PC-9 (cell line): Measurements from ENCODE around the gene TMEM135.
"Not testable (repeated sequence)": the region's sequence is repeated elsewhere in the genome, so short reads cannot be mapped to it uniquely, and the experiment has no call there.

Source experiments
- EZH2 ChIP-seq: fragments of 200-600 bp; sonication (generic); IDR thresholded peaks from 2 replicates; pipeline ENCODE4 v1.8.0; 2017; ENCODE audit warnings: antibody characterized with exemption, low read depth
- TF ChIP-seq, protein P1 (sequence below): fragments of 200-600 bp; sonication (generic); conservative IDR thresholded peaks from 2 replicates; pipeline ENCODE4 v1.6.1; 2017; ENCODE audit warnings: mixed run types, antibody characterized with exemption, mild to moderate bottlenecking, moderate library complexity

DNA sequence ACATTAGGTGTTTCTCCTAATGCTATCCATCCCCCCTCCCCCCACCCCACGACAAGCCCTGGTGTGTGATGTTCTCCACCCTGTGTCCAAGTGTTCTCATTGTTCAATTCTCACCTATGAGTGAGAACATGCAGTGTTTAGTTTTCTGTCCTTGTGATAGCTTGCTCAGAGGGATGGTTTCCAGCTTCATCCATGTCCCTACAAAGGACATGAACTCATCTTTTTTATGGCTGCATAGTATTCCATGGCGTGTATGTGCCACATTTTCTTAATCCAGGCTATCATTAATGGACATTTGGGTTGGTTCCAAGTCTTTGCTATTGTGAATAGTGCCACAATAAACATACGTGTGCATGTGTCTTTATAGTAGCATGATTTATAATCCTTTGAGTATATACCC, 69.6 kb downstream of the TMEM135 start:
- TF ChIP-seq, protein P1, sequence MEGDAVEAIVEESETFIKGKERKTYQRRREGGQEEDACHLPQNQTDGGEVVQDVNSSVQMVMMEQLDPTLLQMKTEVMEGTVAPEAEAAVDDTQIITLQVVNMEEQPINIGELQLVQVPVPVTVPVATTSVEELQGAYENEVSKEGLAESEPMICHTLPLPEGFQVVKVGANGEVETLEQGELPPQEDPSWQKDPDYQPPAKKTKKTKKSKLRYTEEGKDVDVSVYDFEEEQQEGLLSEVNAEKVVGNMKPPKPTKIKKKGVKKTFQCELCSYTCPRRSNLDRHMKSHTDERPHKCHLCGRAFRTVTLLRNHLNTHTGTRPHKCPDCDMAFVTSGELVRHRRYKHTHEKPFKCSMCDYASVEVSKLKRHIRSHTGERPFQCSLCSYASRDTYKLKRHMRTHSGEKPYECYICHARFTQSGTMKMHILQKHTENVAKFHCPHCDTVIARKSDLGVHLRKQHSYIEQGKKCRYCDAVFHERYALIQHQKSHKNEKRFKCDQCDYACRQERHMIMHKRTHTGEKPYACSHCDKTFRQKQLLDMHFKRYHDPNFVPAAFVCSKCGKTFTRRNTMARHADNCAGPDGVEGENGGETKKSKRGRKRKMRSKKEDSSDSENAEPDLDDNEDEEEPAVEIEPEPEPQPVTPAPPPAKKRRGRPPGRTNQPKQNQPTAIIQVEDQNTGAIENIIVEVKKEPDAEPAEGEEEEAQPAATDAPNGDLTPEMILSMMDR: not testable (repeated sequence)
- not testable (repeated sequence) for TF ChIP-seq EZH2
